ENCODE measurements around the gene PSTPIP1.

The PSTPIP1 gene

DNA sequence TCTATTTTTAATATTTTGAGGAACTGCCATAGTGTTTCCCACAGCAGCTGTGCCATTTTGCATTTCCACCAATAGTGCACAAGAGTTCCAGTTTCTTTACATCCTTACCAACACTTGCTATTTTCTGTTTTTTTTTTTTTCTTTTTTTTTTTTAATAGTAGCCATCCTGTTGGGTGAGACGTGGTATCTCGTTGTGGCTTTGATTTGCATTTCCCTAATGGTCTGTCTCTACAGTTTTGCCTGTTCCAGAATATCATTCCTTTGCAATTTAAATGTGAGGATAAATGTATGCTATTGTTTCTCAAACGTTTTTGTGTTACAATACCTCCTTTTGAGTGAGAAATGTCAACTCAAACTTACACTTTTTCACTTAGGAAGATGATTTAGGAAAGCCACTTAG lies 41.0 kb upstream of the PSTPIP1 start:
- TF ChIP-seq, protein P1, sequence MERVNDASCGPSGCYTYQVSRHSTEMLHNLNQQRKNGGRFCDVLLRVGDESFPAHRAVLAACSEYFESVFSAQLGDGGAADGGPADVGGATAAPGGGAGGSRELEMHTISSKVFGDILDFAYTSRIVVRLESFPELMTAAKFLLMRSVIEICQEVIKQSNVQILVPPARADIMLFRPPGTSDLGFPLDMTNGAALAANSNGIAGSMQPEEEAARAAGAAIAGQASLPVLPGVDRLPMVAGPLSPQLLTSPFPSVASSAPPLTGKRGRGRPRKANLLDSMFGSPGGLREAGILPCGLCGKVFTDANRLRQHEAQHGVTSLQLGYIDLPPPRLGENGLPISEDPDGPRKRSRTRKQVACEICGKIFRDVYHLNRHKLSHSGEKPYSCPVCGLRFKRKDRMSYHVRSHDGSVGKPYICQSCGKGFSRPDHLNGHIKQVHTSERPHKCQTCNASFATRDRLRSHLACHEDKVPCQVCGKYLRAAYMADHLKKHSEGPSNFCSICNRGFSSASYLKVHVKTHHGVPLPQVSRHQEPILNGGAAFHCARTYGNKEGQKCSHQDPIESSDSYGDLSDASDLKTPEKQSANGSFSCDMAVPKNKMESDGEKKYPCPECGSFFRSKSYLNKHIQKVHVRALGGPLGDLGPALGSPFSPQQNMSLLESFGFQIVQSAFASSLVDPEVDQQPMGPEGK (CRISPR knock-in tag; IDR thresholded peaks at IDR 0.05; ENCODE audit: borderline replicate concordance): no peak
- TF ChIP-seq ZNF565 (CRISPR knock-in tag; conservative IDR thresholded peaks at IDR 0.05; ENCODE audit: low read depth) (no peak), ZFP30 (CRISPR knock-in tag; IDR thresholded peaks at IDR 0.05) (no peak), ARNTL (CRISPR knock-in tag; IDR thresholded peaks at IDR 0.05; ENCODE audit: borderline replicate concordance, low read depth) (no peak), SNAI2 (CRISPR knock-in tag; IDR thresholded peaks at IDR 0.05) (no peak), ESRRG (CRISPR knock-in tag; IDR thresholded peaks at IDR 0.05) (no peak), CSDC2 (CRISPR knock-in tag; IDR thresholded peaks at IDR 0.05) (no peak), ZC3H10 (CRISPR knock-in tag; IDR thresholded peaks at IDR 0.05) (no peak), ISL1 (CRISPR knock-in tag; IDR thresholded peaks at IDR 0.05) (no peak), ZFP3 (CRISPR knock-in tag; IDR thresholded peaks at IDR 0.05) (no peak), PPARA (CRISPR knock-in tag; IDR thresholded peaks at IDR 0.05; ENCODE audit: borderline replicate concordance) (no peak), ZNF8 (CRISPR knock-in tag; IDR thresholded peaks at IDR 0.05) (no peak), TCF4 (CRISPR knock-in tag; IDR thresholded peaks at IDR 0.05; ENCODE audit: borderline replicate concordance) (no peak), OSR1 (CRISPR knock-in tag; IDR thresholded peaks at IDR 0.05) (no peak)
- TF ChIP-seq, protein P2, sequence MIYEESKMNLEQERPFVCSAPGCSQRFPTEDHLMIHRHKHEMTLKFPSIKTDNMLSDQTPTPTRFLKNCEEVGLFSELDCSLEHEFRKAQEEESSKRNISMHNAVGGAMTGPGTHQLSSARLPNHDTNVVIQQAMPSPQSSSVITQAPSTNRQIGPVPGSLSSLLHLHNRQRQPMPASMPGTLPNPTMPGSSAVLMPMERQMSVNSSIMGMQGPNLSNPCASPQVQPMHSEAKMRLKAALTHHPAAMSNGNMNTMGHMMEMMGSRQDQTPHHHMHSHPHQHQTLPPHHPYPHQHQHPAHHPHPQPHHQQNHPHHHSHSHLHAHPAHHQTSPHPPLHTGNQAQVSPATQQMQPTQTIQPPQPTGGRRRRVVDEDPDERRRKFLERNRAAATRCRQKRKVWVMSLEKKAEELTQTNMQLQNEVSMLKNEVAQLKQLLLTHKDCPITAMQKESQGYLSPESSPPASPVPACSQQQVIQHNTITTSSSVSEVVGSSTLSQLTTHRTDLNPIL (CRISPR knock-in tag; IDR thresholded peaks at IDR 0.05; ENCODE audit: low read depth): no peak
- TF ChIP-seq, protein P3, sequence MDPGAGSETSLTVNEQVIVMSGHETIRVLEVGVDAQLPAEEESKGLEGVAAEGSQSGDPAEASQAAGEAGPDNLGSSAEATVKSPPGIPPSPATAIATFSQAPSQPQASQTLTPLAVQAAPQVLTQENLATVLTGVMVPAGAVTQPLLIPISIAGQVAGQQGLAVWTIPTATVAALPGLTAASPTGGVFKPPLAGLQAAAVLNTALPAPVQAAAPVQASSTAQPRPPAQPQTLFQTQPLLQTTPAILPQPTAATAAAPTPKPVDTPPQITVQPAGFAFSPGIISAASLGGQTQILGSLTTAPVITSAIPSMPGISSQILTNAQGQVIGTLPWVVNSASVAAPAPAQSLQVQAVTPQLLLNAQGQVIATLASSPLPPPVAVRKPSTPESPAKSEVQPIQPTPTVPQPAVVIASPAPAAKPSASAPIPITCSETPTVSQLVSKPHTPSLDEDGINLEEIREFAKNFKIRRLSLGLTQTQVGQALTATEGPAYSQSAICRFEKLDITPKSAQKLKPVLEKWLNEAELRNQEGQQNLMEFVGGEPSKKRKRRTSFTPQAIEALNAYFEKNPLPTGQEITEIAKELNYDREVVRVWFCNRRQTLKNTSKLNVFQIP (CRISPR knock-in tag; IDR thresholded peaks at IDR 0.05; ENCODE audit: borderline replicate concordance, low read depth): no peak
- TF ChIP-seq, protein P4, sequence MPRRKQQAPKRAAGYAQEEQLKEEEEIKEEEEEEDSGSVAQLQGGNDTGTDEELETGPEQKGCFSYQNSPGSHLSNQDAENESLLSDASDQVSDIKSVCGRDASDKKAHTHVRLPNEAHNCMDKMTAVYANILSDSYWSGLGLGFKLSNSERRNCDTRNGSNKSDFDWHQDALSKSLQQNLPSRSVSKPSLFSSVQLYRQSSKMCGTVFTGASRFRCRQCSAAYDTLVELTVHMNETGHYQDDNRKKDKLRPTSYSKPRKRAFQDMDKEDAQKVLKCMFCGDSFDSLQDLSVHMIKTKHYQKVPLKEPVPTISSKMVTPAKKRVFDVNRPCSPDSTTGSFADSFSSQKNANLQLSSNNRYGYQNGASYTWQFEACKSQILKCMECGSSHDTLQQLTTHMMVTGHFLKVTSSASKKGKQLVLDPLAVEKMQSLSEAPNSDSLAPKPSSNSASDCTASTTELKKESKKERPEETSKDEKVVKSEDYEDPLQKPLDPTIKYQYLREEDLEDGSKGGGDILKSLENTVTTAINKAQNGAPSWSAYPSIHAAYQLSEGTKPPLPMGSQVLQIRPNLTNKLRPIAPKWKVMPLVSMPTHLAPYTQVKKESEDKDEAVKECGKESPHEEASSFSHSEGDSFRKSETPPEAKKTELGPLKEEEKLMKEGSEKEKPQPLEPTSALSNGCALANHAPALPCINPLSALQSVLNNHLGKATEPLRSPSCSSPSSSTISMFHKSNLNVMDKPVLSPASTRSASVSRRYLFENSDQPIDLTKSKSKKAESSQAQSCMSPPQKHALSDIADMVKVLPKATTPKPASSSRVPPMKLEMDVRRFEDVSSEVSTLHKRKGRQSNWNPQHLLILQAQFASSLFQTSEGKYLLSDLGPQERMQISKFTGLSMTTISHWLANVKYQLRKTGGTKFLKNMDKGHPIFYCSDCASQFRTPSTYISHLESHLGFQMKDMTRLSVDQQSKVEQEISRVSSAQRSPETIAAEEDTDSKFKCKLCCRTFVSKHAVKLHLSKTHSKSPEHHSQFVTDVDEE (CRISPR knock-in tag; IDR thresholded peaks at IDR 0.05): no peak
- TF ChIP-seq, protein P5, sequence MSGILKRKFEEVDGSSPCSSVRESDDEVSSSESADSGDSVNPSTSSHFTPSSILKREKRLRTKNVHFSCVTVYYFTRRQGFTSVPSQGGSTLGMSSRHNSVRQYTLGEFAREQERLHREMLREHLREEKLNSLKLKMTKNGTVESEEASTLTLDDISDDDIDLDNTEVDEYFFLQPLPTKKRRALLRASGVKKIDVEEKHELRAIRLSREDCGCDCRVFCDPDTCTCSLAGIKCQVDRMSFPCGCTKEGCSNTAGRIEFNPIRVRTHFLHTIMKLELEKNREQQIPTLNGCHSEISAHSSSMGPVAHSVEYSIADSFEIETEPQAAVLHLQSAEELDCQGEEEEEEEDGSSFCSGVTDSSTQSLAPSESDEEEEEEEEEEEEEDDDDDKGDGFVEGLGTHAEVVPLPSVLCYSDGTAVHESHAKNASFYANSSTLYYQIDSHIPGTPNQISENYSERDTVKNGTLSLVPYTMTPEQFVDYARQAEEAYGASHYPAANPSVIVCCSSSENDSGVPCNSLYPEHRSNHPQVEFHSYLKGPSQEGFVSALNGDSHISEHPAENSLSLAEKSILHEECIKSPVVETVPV (CRISPR knock-in tag; IDR thresholded peaks at IDR 0.05): no peak
- ATAC-seq: no peak

DNA sequence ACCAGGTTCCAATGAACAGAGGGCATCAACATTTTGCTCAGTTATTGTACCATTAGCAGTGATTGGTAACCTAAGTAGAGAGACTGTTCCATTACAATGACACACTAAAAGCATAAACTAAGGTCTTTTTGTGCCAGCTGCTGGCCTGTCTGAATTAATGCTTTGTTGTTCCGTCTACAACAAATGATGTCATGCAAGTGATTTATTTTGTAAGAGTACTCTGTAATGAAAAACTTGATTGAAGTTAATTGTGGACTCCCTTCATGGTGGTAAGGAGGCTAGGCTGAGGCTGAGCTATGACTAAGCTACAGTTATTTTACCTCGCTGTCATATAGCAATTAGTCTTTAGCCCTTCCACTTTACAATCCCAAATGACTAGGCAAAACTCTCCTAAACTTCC lies 40.2 kb upstream of the PSTPIP1 start:
- ATAC-seq: no peak
- TF ChIP-seq ISL1 (CRISPR knock-in tag; IDR thresholded peaks at IDR 0.05): no peak
- no peak for TF ChIP-seq OSR1 (CRISPR knock-in tag; IDR thresholded peaks at IDR 0.05)
- no peak for TF ChIP-seq ZNF8 (CRISPR knock-in tag; IDR thresholded peaks at IDR 0.05)
- TF ChIP-seq ZNF70 (CRISPR knock-in tag; IDR thresholded peaks at IDR 0.05): no peak
- no peak for TF ChIP-seq ESRRG (CRISPR knock-in tag; IDR thresholded peaks at IDR 0.05)
- TF ChIP-seq GLIS3 (CRISPR knock-in tag; IDR thresholded peaks at IDR 0.05): no peak
- no peak for TF ChIP-seq ARNTL (CRISPR knock-in tag; IDR thresholded peaks at IDR 0.05; ENCODE audit: borderline replicate concordance, low read depth)
- no peak for TF ChIP-seq TCF4 (CRISPR knock-in tag; IDR thresholded peaks at IDR 0.05; ENCODE audit: borderline replicate concordance)
- no peak for TF ChIP-seq SNAI2 (CRISPR knock-in tag; IDR thresholded peaks at IDR 0.05)
- no peak for TF ChIP-seq PPARA (CRISPR knock-in tag; IDR thresholded peaks at IDR 0.05; ENCODE audit: borderline replicate concordance)
- TF ChIP-seq ZC3H10 (CRISPR knock-in tag; IDR thresholded peaks at IDR 0.05): no peak

DNA sequence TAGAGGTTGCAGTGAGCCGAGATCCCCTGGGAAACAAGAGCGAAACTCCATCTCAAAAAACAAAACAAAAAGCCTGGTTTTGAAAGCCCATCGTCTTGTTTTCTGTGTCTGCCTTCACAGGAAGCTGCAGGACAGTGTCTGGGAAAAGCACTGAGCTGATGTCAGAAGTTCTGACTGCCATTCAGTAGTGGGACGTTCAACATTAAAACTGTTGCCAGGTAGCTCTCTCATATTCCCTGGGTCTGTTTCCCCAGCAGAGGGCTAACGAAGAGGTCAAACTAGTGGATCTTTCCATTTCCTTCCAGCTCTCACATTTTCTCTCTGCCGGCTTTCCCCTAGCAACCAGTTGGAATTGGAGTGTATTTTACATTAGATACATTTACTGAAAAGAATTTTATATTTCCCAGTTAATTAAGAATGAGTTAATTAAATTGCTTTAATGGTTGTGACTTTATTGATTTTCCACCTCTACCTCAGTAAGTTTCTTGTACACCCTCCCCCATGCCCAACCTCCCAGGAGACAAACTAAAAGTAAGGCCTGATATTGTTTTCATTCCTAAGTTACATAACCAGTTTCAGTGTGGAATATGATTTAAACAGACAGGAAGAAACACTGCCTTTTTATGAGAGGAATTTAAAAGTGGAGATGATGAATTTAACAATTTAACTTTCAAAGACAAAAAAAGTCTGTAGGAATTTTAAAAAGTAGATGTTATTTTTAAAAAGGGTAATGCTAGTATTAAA lies 33.5 kb upstream of the PSTPIP1 start:
- ATAC-seq: no peak
- TF ChIP-seq ZFP30 (CRISPR knock-in tag; IDR thresholded peaks at IDR 0.05) (no peak), TCF4 (CRISPR knock-in tag; IDR thresholded peaks at IDR 0.05; ENCODE audit: borderline replicate concordance) (no peak), ZNF565 (CRISPR knock-in tag; conservative IDR thresholded peaks at IDR 0.05; ENCODE audit: low read depth) (no peak), PPARA (CRISPR knock-in tag; IDR thresholded peaks at IDR 0.05; ENCODE audit: borderline replicate concordance) (no peak), ARNTL (CRISPR knock-in tag; IDR thresholded peaks at IDR 0.05; ENCODE audit: borderline replicate concordance, low read depth) (no peak), ESRRG (CRISPR knock-in tag; IDR thresholded peaks at IDR 0.05) (no peak)
- TF ChIP-seq, protein P2 (CRISPR knock-in tag; IDR thresholded peaks at IDR 0.05; ENCODE audit: low read depth): no peak
- TF ChIP-seq, protein P1 (CRISPR knock-in tag; IDR thresholded peaks at IDR 0.05; ENCODE audit: borderline replicate concordance): no peak

Data from SK-N-SH treated with all-trans-retinoic acid at 6 μM for 48 hours (cell line).